HG03025 (cell line): ENCODE measurements around the gene HOXA11.

Source experiments
- ATAC-seq: cut with Tn5 transposase; IDR thresholded peaks from one replicate; pipeline ENCODE4 v1.9.1; 2021; ENCODE audit warnings: mild to moderate bottlenecking, moderate library complexity; ENCODE audit not compliant: unreplicated experiment, low FRiP score

HOXA11 gene

GRCh38 chr7:27194002-27194352 lies 8.9 kb upstream of the HOXA11 start:
- no peak for ATAC-seq

- ATAC-seq = no peak
Observed at GRCh38 chr7:27193335-27194001, 8.4 kb upstream of the HOXA11 start.

- ATAC-seq = no peak
Observed at GRCh38 chr7:27192546-27193334, 7.7 kb upstream of the HOXA11 start.

- ATAC-seq = no peak
Observed at GRCh38 chr7:27191833-27192545, 7.0 kb upstream of the HOXA11 start.

- ATAC-seq = no peak
Observed at GRCh38 chr7:27191161-27191731, 6.2 kb upstream of the HOXA11 start.

- no peak for ATAC-seq
Observed at GRCh38 chr7:27189997-27190748, 5.1 kb upstream of the HOXA11 start.

- ATAC-seq = no peak
Observed at GRCh38 chr7:27189295-27189996, 4.4 kb upstream of the HOXA11 start.

- no peak for ATAC-seq
Observed at GRCh38 chr7:27188386-27189294, 3.6 kb upstream of the HOXA11 start.

GRCh38 chr7:27187475-27188385 lies 2.7 kb upstream of the HOXA11 start:
- ATAC-seq = no peak

GRCh38 chr7:27186668-27187474 lies 1.8 kb upstream of the HOXA11 start:
- ATAC-seq = no peak

GRCh38 chr7:27185854-27186667 lies 1.0 kb upstream of the HOXA11 start:
- no peak for ATAC-seq

GRCh38 chr7:27184337-27185012 lies 557 bp downstream of the HOXA11 start:
- ATAC-seq = no peak

GRCh38 chr7:27183682-27184336 lies 1.2 kb downstream of the HOXA11 start:
- ATAC-seq = no peak

GRCh38 chr7:27182861-27183681 lies 2.0 kb downstream of the HOXA11 start:
- no peak for ATAC-seq
